Measurements from ENCODE around the gene DPEP3. TPM values are rescaled to one million over a fixed set of nuclear protein-coding genes. Genes with fewer than 3 reads are reported as not detected.
"Not testable (repeated sequence)": the region's sequence is repeated elsewhere in the genome, so short reads cannot be mapped to it uniquely, and the experiment has no call there.

Gene DPEP3
- total RNA-seq, 2 donors from 2014 or later: not detected

- TF ChIP-seq CTCF (IDR thresholded peaks at IDR 0.05): no peak
- no peak overlapping the region for H3K27ac ChIP-seq
- H3K4me1 ChIP-seq: peaks cover 3% of the 10 kb centered on the region
Observed at GRCh38 chr16:67941469-67942199, 38.7 kb downstream of the DPEP3 start.

GRCh38 chr16:67940446-67941089 is 39.7 kb downstream of the DPEP3 start:
- Histone ChIP-seq H3K9me3 (no peaks in the 10 kb centered on the region), H3K27me3 (no peaks in the 10 kb centered on the region), H3K27ac (no peak overlapping the region), H3K9ac (ENCODE audit: low read depth in 2 of 2, low read length in 2 of 2) (no peak overlapping the region), H3K4me1 (peaks cover 3% of the 10 kb centered on the region), H3K36me3 (peaks cover 1% of the 10 kb centered on the region), H3K4me3 (no peak overlapping the region)
- no peak for TF ChIP-seq CTCF (IDR thresholded peaks at IDR 0.05)
- intact Hi-C loops (cut with DNase I): no loop called here
- DNase-seq: no peak

More at GRCh38 chr16:67941469-67942199, 38.7 kb downstream of the DPEP3 start:
- no peak for DNase-seq
- intact Hi-C loops (cut with DNase I): no loop called here
- no peak overlapping the region for H3K4me3 ChIP-seq
- H3K27me3 ChIP-seq: no peaks in the 10 kb centered on the region
- H3K9ac ChIP-seq (ENCODE audit: low read depth in 2 of 2, low read length in 2 of 2): no peak overlapping the region
- peaks cover 4% of the 10 kb centered on the region for H3K36me3 ChIP-seq
- H3K9me3 ChIP-seq: no peaks in the 10 kb centered on the region

- Histone ChIP-seq H3K27me3 (no peaks in the 10 kb centered on the region), H3K4me1 (peaks cover 9% of the 10 kb centered on the region), H3K9ac (ENCODE audit: low read depth in 2 of 2, low read length in 2 of 2) (no peak overlapping the region), H3K4me3 (no peak overlapping the region), H3K9me3 (no peaks in the 10 kb centered on the region), H3K27ac (no peak overlapping the region), H3K36me3 (no peaks in the 10 kb centered on the region)
- intact Hi-C loops (cut with DNase I): no loop called here
- DNase-seq: peak; percentile 72
- TF ChIP-seq CTCF (IDR thresholded peaks at IDR 0.05): no peak
Observed at GRCh38 chr16:67939507-67940445, 40.5 kb downstream of the DPEP3 start.

GRCh38 chr16:67937713-67938112 is 42.6 kb downstream of the DPEP3 start:
- H3K4me1 ChIP-seq; H3K36me3 ChIP-seq; H3K9me3 ChIP-seq; H3K9ac ChIP-seq (ENCODE audit: low read depth in 2 of 2, low read length in 2 of 2); DNase-seq; H3K27me3 ChIP-seq; intact Hi-C loops (cut with DNase I); H3K4me3 ChIP-seq: not testable (repeated sequence)
- peak overlapping the region; percentile 89 for H3K27ac ChIP-seq

GRCh38 chr16:67936880-67937605 is 43.3 kb downstream of the DPEP3 start:
- no peaks in the 10 kb centered on the region for H3K36me3 ChIP-seq
- peak overlapping the region; percentile 84 for H3K4me3 ChIP-seq
- DNase-seq: no peak
- peak overlapping the region; percentile 97 to 99 for H3K9ac ChIP-seq (ENCODE audit: low read depth in 2 of 2, low read length in 2 of 2)
- H3K27me3 ChIP-seq: no peaks in the 10 kb centered on the region
- peak overlapping the region; percentile 89 for H3K27ac ChIP-seq
- intact Hi-C loops (cut with DNase I): no loop called here
- TF ChIP-seq CTCF (IDR thresholded peaks at IDR 0.05): no peak
- H3K4me1 ChIP-seq: peaks cover 9% of the 10 kb centered on the region
- H3K9me3 ChIP-seq: no peaks in the 10 kb centered on the region

Data from colonic mucosa (tissue), 4 donors.